Ovary (tissue), 9 donors: ENCODE data around the gene IGFBP2. TPM values are rescaled to one million over a fixed set of nuclear protein-coding genes. Genes with fewer than 3 reads are reported as not detected.

ENCODE experiments used
- DNase-seq, 5 donors: peaks; one replicate each; pipeline ENCODE4 v3.0.0-alpha.2; 2019 to 2020
- H3K27ac ChIP-seq, 2 donors: fragments of 200-600 bp; one replicate each; pipeline versions ENCODE4 v1.5.1 to v1.8.0; 2019 to 2022
- H3K27me3 ChIP-seq: fragments of 200-600 bp; one replicate; pipeline ENCODE4 v1.8.0; 2022
- H3K36me3 ChIP-seq: fragments of 200-600 bp; sonication (generic); one replicate; pipeline ENCODE4 v1.5.1; 2019
- H3K4me1 ChIP-seq: one replicate; pipeline ENCODE4 v1.8.1; 2013; ENCODE audit warnings: mild to moderate bottlenecking, moderate library complexity; ENCODE audit not compliant: insufficient read depth
- H3K4me3 ChIP-seq: fragments of 200-600 bp; sonication (generic); one replicate; pipeline ENCODE4 v1.5.1; 2017
- H3K9me3 ChIP-seq, 2 donors: fragments of 200-600 bp in 1 of 2; sonication (generic) in 1 of 2; one replicate each; pipeline versions ENCODE4 v1.5.1 to v1.8.1; 2013 to 2019; ENCODE audit warnings: mild to moderate bottlenecking in 1 of 2, moderate library complexity in 1 of 2
- EP300 ChIP-seq: sonication (generic); formaldehyde crosslinking; IDR thresholded peaks from one replicate; pipeline ENCODE4 v1.6.1; 2017; ENCODE audit warnings: antibody characterized with exemption
- POLR2A ChIP-seq: fragments of 450-650 bp; IDR thresholded peaks from one replicate; pipeline ENCODE4 v1.6.1; 2017; ENCODE audit warnings: antibody characterized with exemption, mild to moderate bottlenecking, moderate library complexity
- WGBS, 3 donors: extraction: QIAGEN DNeasy Blood & Tissue Kit in 1 of 3; methylation state at CpG; one replicate each; pipeline versions ENCODE4 v1.1.5 to v1.1.7; 2013 to 2017; 5-methylcytosine and 5-hydroxymethylcytosine counted together
- intact Hi-C, 4 donors: fragments of 100-400 bp; cut with DNase I; formaldehyde crosslinking; loops; one replicate each; pipeline versions ENCODE4 v1.11.0 to v1.15.1; 2022 to 2023
- polyA plus RNA-seq, 2 donors: library from polyadenylated mRNA; stranded (reverse); fragments of 200-250 nt in 1 of 2; fragments of 350-450 nt in 1 of 2; fragmentation: Illumina TruSeq in 1 of 2; extraction: RNeasy Lipid Tissue Mini Kit (QIAGEN cat#74804) in 1 of 2; gene quantifications; one replicate each; pipeline ENCODE4 v1.2.3, GENCODE V29; 2013 to 2014
- total RNA-seq, 7 donors: library from RNA; depleted of rRNA in 2 of 7; stranded (reverse); fragments of >200 nt in 2 of 7; fragmentation: NEBNext Ultra II Directional in 3 of 7; extraction: Animal tissue kit (Norgen Biotek cat#: 25700) in 3 of 7; gene quantifications; one replicate each; pipeline versions ENCODE4 v1.1.0 to v1.2.4, GENCODE V29; 2016 to 2023
- TF ChIP-seq, protein P1 (sequence below), 3 donors: fragments of 450-650 bp in 2 of 3; fragments of 200-600 bp in 1 of 3; IDR thresholded peaks; one replicate each; pipeline versions ENCODE4 v1.5.1 to v1.8.0; 2016 to 2022; ENCODE audit warnings: antibody characterized with exemption in 3 of 3, mild to moderate bottlenecking in 1 of 3
- donor health status: DM: no; HTN: no; CAD: no; lungs with moderate emphysema.
- donor health status: DM: no; HTN: no; CAD: no.
- donor health status: Bipolar disorder and iron deficiency.
- donor health status: DM: yes; HTN: yes; CAD: no.
- donor health status: DM: no; HTN: no; CAD: no.
- donor health status: DM: yes; HTN: yes; CAD: no.

Gene IGFBP2
- total and polyA plus RNA-seq, 9 donors, result 47.2 to 333 (median 165) TPM

DNA sequence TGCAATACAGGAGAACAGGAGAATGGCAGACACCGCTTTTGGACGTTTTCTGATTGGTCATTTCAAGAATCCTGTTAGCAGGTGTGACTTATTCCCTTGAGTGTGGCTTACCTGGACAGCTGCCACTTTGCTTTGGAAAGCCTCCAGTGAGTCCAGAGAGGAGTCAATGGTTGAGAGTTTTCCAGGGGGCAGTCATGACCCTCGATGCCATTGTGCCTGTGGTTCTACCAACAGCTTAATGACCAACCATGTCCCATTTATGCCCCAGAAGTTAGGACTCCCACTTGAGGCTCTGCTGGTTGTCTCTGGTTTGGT lies 12.4 kb downstream of the IGFBP2 start:
- intact Hi-C loops, result no loop called here

DNA sequence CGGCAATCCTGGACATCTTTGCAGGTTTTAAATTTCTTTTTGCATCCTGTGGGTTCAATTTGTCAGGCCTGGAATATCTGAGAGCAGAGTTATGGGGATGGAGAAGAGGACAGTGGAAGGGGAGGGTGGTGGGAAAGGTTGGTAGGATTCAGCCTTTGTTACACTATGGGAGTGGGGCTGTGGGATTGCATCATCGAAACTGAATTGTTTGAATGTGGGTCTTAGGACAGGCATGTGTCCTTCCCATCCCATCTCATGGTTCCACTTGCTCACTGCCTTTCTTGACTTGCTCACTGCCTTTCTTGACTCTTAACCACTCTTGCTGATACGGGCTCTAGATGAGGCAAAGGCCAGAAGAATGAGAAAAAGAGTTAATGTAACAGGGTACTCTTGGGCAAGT lies 12.9 kb downstream of the IGFBP2 start:
- Histone ChIP-seq H3K9me3 (no peaks in the 10 kb centered on the region), H3K4me3 (no peak overlapping the region), H3K27ac (no peak overlapping the region), H3K27me3 (no peaks in the 10 kb centered on the region), H3K4me1 (peaks cover 25% of the 10 kb centered on the region), H3K36me3 (no peaks in the 10 kb centered on the region)
- no peak for DNase-seq
- 95 to 98% (median 96%) methylated on average over 3 of the region's 3 CpGs for WGBS, 3 donors
- TF ChIP-seq POLR2A (no peak), EP300 (no peak)
- TF ChIP-seq, protein P1, sequence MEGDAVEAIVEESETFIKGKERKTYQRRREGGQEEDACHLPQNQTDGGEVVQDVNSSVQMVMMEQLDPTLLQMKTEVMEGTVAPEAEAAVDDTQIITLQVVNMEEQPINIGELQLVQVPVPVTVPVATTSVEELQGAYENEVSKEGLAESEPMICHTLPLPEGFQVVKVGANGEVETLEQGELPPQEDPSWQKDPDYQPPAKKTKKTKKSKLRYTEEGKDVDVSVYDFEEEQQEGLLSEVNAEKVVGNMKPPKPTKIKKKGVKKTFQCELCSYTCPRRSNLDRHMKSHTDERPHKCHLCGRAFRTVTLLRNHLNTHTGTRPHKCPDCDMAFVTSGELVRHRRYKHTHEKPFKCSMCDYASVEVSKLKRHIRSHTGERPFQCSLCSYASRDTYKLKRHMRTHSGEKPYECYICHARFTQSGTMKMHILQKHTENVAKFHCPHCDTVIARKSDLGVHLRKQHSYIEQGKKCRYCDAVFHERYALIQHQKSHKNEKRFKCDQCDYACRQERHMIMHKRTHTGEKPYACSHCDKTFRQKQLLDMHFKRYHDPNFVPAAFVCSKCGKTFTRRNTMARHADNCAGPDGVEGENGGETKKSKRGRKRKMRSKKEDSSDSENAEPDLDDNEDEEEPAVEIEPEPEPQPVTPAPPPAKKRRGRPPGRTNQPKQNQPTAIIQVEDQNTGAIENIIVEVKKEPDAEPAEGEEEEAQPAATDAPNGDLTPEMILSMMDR (IDR thresholded peaks at IDR 0.05), result no peak
- intact Hi-C loops, result no loop called here

More for the DNA sequence above, 12.4 kb downstream of the IGFBP2 start:
- 82 to 87% (median 85%) methylated on average over 3 of the region's 3 CpGs for WGBS, 3 donors
- H3K4me1 ChIP-seq, result peaks cover 19% of the 10 kb centered on the region
- no peak overlapping the region for H3K27ac ChIP-seq
- no peaks in the 10 kb centered on the region for H3K9me3 ChIP-seq
- TF ChIP-seq, protein P1 (IDR thresholded peaks at IDR 0.05), result no peak
- TF ChIP-seq EP300 (no peak), POLR2A (no peak)
- no peak overlapping the region for H3K4me3 ChIP-seq
- no peaks in the 10 kb centered on the region for H3K27me3 ChIP-seq
- H3K36me3 ChIP-seq, result no peaks in the 10 kb centered on the region
- DNase-seq, result no peak

DNA sequence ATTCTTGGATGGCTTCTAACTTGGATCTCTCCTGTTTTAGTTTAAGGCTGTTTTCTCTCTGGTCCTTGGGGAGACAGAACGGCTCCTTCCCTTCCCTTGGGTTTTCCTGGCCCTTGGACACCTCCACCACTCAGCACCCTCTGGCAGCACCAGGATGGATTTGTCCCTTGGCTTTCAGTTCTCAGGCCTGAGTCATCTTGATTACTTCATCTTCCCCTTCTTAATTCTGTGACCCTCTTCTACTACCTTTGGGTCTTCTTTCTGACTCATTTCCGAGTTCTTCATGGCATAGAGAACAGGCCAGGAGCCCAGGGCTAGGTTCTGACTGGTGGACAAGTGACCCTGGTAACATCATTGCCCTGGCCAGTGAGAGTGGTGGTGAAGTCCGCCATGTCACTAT lies 14.9 kb downstream of the IGFBP2 start:
- no peaks in the 10 kb centered on the region for H3K36me3 ChIP-seq
- H3K27me3 ChIP-seq, result no peaks in the 10 kb centered on the region
- TF ChIP-seq EP300, result no peak
- TF ChIP-seq, protein P1 (IDR thresholded peaks at IDR 0.05), result no peak
- no peak for TF ChIP-seq POLR2A
- no peak for DNase-seq
- peak overlapping the region in 1 of 2 donors; percentile 22 for H3K27ac ChIP-seq
- H3K9me3 ChIP-seq, result no peaks in the 10 kb centered on the region
- H3K4me3 ChIP-seq, result no peak overlapping the region
- peaks cover 29% of the 10 kb centered on the region for H3K4me1 ChIP-seq
- intact Hi-C loops, result no loop called here
- WGBS, 3 donors, result 64 to 68% (median 66%) methylated on average over 3 of the region's 3 CpGs

DNA sequence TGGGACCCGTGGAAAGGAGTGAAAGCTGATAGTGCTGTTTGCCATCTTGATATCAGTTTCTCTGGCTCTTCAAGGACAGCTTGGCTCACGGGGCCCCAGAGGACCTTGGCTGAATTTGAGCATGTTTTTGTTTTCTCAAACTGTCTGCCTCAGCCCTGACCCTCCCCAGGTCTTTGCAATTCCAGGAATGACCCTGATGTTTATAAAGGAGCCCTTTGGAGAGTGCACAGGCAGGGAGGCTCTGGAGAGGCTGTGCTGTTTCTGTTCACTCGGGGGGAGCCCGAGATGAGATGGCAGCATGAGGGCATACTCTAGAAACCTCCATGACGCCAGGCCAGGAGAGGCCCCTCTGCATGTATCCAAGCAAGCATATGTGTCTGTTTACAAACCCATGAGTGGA lies 16.4 kb downstream of the IGFBP2 start:
- intact Hi-C loops, result no loop called here
- TF ChIP-seq EP300 (no peak), POLR2A (no peak)
- TF ChIP-seq, protein P1 (IDR thresholded peaks at IDR 0.05), result no peak
- DNase-seq, result no peak
- no peaks in the 10 kb centered on the region for H3K36me3 ChIP-seq
- no peaks in the 10 kb centered on the region for H3K27me3 ChIP-seq
- no peaks in the 10 kb centered on the region for H3K9me3 ChIP-seq
- peak overlapping the region in 1 of 2 donors; percentile 44 for H3K27ac ChIP-seq
- no peak overlapping the region for H3K4me3 ChIP-seq
- 8 to 28% (median 11%) methylated on average over 5 of the region's 5 CpGs for WGBS, 3 donors
- peaks cover 28% of the 10 kb centered on the region for H3K4me1 ChIP-seq
